Stimulated activated CD8-positive, alpha-beta memory T cell treated with anti-CD3 and anti-CD28 coated beads, Interleukin-15, amount 100 ng/mL, for 1 hour (primary cell): ENCODE measurements around the gene DDHD1.

Experiments used
- DNase-seq: peaks from one replicate; pipeline ENCODE4 v3.0.0-alpha.2; 2020; ENCODE audit warnings: low read depth

Gene DDHD1

DNA sequence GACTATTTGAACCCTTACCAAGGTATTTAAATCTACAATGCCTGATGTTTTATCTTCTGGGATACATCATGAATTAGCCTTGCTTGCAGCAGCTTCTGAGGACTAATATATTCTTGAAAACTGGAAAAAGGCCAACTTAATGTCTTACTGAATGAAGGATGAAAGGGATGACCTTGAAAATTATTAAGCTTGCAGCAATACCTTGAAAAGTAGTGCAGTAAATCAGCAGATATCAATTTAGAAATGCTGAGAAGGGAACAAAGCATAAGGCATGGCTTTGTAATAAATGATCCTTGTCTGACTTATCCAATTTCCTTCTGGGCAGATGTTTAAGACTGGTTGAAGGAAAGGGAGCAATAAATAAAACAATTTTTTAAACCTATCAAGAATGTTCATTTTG is 165.0 kb downstream of the DDHD1 start:
- no peak for DNase-seq

DNA sequence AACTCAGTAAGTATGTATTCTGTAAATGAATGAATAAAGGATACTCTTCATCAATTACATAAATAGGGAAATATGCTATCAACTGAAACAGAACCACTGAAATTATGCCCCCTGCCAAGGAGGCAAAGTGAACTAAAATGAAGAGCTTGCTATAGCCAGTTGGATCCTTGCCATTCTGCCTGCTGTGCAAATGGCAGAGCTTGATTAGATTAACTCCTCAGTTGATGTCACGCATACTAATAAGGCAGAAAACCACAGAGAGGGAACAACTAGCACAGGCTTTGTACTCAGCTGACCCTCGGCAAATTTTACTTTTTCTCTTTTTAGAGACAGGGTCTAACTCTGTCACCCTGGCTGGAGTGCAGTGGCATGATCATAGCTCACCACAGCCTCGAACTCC is 165.6 kb downstream of the DDHD1 start:
- no peak for DNase-seq

DNA sequence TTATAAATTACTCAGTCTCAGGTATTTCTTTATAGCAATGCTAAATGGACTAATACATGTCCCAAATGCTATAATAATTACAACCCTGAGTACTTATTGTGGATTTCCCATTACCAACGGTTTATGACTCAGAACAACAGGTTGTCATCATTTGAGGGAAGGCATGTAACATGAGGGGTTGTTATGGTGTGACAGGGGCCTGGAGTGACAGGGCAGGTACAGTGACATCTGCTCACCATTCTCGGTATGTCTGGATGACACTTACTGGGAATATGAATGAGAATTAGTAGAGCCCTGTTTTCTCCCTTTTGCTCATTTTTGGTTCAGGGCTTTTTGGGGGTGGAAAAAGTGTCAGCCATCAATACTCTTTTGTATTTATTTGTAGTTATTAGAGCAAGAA is 166.1 kb downstream of the DDHD1 start:
- no peak for DNase-seq
